GM19372 (cell line): ENCODE data around the gene GAS6.

Source experiments
- ATAC-seq: cut with Tn5 transposase; IDR thresholded peaks from one replicate; pipeline ENCODE4 v1.9.1; 2021; ENCODE audit warnings: mild to moderate bottlenecking, low read depth, moderate library complexity; ENCODE audit not compliant: unreplicated experiment

Gene GAS6

DNA sequence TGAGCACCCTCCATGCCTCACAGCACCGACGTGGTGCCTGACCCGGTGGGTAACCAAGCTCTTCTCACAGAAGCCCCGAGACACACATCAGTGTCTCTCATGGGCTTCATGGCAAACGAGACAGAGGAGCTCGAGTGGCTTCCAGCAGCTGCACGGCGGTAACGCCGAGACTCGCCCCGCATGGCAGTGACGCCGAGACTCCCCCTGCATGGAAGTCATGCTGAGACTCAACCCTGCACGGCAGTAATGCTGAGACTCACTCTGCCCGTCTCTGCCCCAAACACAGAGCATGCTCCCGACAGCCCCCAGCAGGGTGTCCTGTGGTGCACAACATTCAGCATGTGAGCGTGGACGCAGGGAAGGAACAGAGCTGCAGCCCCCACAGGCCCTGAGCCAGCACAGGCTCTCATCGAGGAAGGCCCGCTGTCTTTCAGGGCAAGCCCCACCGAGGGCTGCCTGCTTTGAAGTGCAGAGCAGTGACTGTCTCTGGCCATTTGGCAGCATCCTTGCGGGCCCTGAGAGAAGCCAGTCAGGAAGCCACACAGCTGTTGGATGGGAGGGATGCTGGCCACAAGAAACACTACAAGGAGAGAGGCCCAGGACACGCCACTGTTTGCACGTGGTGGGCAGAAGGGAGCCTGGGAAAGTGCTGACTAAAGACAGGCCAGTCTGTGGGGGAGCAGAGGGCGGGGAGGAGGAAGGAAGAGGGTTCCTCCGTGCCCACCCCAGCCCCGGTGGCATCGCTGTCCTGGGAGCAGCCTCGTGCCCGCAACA lies 9.5 kb downstream of the GAS6 start:
- no peak for ATAC-seq

DNA sequence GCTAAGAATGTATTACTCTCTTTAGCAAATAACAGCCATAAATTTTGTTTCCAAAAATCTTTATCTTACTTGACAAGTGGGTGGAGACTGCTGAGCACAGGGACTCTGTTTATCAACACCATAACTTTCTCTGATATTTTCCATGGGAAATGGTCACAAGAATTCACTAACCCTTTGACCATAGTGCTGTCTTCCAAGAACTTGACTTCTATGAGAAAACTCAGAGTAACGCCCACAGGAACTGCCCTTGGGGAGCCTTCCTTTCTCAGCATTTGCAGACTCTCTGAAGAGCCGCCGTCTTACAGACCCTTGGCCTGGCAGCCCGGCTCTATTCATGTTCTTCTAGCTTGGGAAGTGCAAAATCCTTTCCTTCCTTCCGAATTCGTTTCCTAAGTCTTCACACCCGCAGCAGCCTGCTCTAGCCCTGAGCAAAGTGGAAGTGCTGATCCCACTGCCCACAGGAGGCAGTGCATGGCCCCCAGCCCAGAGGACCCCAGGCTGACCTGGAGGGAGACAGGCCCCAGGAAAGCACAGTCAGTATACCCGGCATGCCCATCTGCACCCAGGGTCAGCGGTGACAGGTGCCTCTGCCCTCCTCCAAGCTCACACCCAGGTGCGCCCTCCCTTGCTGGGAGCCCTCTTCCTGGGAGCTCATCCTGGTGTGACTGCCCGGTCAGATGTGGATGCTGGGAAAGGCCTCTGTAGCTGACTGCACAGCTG lies 10.2 kb downstream of the GAS6 start:
- no peak for ATAC-seq

GRCh38 chr13:113852536-113853517 lies 11.0 kb downstream of the GAS6 start:
- no peak for ATAC-seq

DNA sequence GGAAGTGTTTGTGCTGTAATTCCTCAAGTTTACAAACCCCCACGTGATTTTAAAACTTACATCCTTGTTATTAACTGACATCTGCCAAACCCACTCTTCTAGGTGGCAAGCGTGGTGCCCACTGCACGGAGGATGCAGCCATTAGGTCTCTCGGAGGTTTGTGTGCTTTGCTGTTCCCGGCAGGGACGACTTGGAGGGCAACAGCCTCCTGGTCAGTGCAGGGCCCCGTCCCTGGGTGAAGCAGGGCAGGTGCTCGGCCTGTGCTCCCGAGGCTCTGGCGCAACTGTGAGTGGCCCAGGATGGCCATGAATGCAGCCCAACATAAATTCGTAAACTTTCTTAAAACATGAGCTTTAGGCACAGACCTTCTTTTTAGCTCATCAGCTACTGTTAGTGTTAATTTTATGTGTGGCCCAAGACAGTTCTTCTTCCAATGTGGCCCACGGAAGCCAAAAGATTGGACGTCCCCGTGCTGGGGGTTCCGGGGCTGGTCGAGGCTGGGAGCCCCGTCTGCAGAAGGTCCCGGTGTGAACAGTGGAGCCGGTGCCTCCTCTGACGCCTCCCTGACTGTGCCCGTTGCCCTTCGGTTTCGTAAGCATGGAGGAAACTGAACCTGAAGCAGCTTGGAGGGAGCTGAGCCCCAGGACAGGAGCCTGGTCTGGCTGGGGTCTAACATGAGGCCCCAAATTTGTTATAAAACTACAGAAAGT lies 11.9 kb downstream of the GAS6 start:
- no peak for ATAC-seq

- no peak for ATAC-seq
Measured at GRCh38 chr13:113851480-113851803, 12.4 kb downstream of the GAS6 start.

DNA sequence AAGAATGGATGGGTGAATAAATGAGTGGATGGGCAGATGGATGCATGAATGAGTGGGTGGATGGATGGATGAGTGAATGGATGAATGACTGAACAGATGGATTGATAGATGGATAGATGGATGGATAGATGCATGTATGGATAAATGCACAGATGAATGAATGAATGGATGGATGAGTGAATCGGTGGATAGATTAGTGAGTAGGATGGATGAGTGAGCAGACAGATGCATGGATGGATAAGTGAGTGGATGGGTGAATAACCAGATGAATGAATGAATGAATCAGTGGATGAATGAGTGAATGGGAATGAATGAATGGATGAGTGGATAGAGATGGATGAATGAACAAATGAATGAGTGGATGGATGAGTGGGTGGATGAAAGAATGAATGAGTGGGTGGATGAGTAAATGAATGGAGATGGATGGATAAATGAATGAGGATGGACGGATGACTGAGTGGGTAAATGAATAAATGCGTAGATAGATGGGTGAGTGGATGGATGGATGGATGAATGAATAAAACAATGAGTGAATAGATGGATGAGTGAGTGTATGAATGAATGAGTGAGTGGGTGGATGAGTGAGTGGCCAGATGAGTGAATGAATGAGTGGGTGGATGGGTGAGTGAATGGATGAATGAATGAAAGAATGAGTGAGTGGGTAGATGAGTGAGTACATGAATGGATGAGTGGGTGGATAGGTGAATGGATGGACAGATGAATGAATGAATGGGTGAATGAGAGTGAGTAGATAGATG lies 13.0 kb downstream of the GAS6 start:
- ATAC-seq: no peak

DNA sequence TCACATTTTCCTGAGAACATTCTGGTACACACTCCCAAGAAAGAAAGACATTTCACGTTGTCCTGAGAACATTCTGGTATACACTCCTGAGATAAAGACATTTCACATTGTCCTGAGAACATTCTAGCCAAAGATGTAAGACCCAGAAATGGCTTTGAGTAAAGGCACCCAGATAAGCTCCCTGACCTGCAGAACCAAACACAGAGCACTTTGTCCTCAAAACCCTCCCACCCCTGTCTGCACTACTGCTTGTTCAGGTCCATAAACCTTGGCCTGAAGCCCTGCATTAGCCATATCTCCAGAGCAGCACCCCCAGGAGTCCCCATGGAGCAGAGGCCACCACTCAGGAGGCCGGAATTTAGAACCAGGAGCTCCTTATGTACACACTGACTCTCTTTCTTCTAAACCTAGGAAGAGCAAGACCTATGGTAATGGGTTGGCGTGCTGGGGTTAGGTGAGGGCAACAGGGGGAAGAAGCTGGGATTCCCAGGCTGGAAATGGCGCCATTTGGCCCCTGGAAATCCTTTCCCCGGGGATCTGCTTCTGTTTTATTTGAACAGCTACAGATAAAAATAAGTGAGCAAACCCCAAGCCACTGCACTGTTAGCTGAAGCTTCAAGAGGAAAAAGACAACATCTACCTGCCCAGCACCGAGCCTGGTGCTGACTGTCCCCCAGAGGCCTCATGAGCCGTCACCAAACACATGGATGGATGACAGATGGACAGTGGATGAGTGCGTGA lies 13.7 kb downstream of the GAS6 start:
- ATAC-seq: no peak

- no peak for ATAC-seq
Measured at GRCh38 chr13:113849546-113849945, 14.3 kb downstream of the GAS6 start.

DNA sequence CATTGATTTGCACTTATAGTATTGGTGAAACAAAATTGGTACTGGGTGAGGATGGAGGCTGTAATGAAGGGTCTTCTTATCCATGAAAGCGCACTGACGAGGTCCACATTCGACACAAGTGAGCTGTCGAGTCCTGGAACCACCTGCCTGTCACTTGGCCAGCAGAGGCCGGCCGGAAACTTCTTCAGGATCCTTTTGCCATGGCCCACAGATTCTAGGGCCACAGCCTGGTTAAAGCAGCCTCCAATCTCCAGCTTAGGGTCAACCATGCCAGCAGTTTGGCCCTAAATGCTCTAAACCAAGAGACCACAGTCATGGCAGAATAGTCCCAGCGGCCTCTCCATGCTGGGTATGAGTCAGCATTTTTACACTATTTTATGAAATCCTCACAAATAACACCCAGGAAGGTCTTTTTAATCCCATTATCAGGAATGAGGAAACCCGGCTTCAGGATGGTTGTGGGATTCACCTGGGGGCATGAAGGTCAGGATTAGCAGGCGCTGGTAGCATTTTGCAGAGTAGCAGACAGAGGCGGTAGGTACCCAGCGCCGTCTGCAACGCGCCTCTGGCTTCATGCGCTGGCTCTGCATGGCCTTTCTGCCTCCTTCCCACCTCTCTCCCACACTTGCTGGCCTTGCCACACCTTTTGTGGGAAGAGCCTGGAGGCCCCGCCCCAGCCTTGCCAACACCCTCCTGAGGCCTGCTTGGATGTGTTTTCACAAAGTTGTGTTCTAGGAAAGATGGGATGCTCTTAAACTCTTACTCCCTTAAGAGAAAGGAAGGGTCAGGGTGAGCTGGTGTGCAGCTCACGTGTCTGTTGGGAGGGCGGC lies 15.2 kb downstream of the GAS6 start:
- no peak for ATAC-seq

GRCh38 chr13:113848020-113848419 lies 15.9 kb downstream of the GAS6 start:
- ATAC-seq: no peak

GRCh38 chr13:113846636-113847318 lies 17.1 kb downstream of the GAS6 start:
- ATAC-seq: no peak

- ATAC-seq: no peak
Measured at GRCh38 chr13:113845723-113846635, 17.9 kb downstream of the GAS6 start.

GRCh38 chr13:113845055-113845454 lies 18.8 kb downstream of the GAS6 start:
- no peak for ATAC-seq

DNA sequence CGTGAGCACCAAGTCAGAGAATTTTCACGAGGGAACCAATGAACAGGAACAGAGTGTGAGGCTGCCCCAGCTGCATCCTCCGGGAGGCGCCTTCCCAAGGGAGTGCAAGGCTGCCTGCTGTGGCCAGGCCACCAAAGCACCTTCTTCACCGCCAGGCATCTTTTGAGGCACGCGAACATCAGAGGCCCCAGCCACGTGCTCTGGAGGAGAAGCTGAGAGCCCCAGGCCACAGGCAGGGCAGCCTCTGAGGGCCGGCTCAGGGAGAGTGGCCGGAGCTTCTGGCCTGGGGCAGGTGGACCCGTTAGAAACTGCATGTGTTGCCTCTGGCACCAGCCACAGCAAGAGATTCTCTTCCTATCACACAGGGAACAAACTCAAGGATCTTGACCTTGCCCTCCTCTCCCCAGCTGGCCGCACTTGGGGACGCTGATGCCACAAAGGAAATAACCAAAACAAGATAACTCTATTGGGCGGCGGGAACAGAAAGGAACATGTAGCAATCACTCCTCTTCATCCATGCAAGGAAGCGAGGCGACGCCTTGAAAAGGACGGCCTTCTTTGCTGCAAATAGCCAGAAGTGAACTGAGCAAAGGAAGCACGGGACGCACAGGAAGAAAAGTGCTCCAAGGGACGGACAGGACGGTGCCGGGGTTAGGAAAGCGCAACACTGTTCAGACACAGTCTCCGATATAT lies 19.9 kb downstream of the GAS6 start:
- no peak for ATAC-seq

DNA sequence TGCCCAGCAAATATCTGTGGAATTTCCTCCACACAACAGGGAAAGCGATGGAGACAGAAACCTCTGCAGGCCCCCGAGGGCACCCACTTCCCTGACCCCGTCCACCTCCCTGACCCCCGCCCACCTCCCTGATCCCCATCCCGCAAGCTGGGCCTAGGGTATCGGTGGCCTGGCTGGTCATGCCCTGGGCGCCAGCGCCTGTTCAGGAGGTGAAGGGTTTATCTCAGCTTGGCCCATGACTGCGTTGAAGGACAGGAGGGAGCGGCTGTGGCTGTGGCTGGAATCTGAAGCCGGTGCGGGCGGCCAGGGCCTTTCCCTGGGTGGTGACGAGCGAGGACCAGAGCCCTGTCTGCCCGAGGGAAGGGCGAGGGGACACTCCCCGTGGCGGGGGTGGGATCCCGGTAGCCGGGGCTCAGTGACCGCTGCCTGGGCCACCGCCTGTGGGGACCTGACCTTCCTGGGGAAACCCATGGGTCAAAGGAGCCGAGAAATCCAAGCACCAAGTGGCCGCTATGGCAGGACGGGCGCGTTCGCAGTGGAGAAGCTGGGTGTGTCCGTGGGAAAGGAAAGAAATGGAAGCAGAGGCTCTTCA lies 20.7 kb downstream of the GAS6 start:
- no peak for ATAC-seq
